NB4 (cell line): ENCODE results near the gene MED13L.

Experiments
- MYC ChIP-seq: IDR thresholded peaks from 2 replicates; pipeline ENCODE4 v1.6.1; 2011; ENCODE audit warnings: low read depth, low read length
- POLR2A ChIP-seq: IDR thresholded peaks from 2 replicates; pipeline ENCODE4 v1.6.1; 2011; ENCODE audit warnings: mild to moderate bottlenecking; ENCODE audit not compliant: insufficient read length; ENCODE audit errors: extremely low read depth
- TF ChIP-seq, protein P1 (sequence below): IDR thresholded peaks from one replicate; pipeline ENCODE4 v1.5.1; 2012; ENCODE audit warnings: low read depth, low read length

DNA sequence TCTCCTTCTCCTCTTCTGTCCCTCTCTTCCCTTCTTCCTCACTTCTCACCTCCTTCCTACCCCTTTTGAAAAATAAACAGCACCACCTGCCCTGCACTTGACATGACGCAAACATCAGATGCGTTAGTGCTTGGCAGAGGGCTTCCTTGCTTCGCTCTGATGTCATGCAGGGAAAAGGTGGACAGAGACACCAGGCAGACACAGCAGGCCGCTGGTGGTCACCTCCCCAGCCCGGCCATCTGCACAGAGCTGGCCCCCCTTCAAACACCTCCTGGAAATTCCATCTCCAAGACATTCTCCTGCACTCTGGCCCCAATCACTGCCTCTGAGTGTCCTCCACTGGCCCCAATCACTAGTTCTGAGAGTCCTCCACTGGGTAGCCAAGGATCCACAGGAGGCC, 353.6 kb downstream of the MED13L start:
- TF ChIP-seq, protein P1, sequence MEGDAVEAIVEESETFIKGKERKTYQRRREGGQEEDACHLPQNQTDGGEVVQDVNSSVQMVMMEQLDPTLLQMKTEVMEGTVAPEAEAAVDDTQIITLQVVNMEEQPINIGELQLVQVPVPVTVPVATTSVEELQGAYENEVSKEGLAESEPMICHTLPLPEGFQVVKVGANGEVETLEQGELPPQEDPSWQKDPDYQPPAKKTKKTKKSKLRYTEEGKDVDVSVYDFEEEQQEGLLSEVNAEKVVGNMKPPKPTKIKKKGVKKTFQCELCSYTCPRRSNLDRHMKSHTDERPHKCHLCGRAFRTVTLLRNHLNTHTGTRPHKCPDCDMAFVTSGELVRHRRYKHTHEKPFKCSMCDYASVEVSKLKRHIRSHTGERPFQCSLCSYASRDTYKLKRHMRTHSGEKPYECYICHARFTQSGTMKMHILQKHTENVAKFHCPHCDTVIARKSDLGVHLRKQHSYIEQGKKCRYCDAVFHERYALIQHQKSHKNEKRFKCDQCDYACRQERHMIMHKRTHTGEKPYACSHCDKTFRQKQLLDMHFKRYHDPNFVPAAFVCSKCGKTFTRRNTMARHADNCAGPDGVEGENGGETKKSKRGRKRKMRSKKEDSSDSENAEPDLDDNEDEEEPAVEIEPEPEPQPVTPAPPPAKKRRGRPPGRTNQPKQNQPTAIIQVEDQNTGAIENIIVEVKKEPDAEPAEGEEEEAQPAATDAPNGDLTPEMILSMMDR: no peak
- TF ChIP-seq POLR2A: no peak
- no peak for TF ChIP-seq MYC
